HT1080 (cell line): ENCODE measurements around the gene IL17REL. TPM values are rescaled to one million over a fixed set of nuclear protein-coding genes. Genes with fewer than 3 reads are reported as not detected.

ENCODE experiments used
- DNase-seq: peaks from one replicate; pipeline ENCODE4 v3.0.0-alpha.2; 2015; ENCODE audit warnings: low read depth
- polyA plus RNA-seq, 2 experiments: library from polyadenylated mRNA; depleted of rRNA; stranded (reverse); fragments of >200 nt; gene quantifications; 2 replicates each; pipeline ENCODE4 v1.2.3, GENCODE V29; 2015
- total RNA-seq: library from RNA; depleted of rRNA; stranded (reverse); fragments of >200 nt; shearing (Covaris generic); gene quantifications from 2 replicates; pipeline ENCODE4 v1.2.3, GENCODE V29; 2014; rRNA removed

Gene IL17REL
- not detected in 2 replicates for total RNA-seq
- polyA plus RNA-seq (2015; cell fraction: cytosol; rRNA removed): not detected in 2 replicates
- not detected in 2 replicates for polyA plus RNA-seq (2015; cell fraction: nucleus; rRNA removed)

DNA sequence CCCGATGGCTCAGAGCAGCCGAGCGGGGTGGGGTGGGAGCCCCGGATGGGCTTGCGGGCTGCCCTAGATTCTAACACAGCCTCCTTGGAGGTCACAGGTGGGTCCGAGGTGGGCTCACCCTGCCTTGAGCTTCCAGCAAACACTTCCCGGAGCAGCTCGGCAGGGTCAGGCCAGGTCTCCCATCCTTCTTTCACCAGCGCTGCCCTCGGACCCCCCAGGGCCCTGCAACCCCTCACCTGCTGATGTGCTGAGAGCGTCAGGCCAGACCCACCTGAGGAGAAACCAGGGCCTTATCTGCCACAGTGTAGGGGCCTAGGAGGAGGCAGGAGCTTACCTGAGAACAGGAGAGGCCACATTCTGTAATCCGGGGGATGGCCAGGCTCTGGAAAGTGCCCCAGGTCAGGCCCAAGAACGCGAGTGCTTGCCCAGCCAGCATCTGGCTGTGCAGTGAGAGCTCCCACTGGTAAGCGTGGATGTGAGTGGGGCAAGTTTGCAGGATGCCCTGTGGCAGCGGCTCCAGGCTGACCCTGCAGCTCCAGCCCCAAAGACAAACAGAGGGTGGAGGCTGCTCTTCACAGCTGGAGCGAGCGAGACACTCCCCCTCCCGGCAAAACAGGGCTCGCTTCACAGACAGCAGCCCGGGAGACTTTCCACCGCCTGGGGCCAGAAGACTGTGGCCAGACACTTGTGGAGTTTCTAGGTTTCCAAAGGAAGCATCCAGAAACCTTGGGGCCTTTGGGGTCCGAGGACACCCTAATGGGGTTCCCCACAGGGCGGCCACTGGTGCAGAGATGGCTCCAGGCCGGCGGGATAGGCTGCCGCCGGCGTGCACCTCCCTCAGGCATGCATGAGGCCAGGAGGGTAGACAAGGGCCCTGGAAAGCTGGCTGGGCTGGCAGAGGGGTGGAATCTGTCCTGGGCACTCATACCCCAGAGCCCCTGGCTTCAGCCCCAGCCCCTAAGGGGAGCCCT lies at the start of gene IL17REL:
Gene IL17REL (minus strand): TSS at position 555 of the 971 bp plus-strand sequence. CDS start 119 bp downstream, at position 436.
- no peak for DNase-seq

DNA sequence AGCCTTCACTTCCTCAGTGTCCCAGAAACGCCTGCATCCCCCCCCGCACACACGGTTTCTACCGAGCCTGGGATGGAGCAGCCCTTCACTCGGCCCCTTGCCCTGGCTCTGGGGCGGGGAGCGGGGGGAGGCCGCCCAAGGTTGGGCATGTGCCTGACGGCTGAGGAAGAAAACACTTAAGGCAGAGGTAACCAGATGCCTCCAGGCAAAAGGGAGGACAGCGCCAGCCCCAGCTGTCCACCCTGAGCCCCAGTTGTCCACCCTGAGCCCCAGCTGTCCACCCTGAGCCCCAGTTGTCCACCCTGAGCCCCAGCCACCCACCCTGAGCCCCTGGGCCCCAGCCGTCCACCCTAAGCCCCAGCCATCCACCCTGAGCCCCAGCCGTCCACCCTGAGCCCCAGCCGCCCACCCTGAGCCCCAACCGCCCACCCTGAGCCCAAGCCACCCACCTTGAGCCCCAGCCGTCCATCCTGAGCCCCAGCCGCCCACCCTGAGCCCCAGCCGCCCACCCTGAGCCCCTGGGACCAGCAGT lies 49.3 kb upstream of the IL17REL start:
- no peak for DNase-seq

DNA sequence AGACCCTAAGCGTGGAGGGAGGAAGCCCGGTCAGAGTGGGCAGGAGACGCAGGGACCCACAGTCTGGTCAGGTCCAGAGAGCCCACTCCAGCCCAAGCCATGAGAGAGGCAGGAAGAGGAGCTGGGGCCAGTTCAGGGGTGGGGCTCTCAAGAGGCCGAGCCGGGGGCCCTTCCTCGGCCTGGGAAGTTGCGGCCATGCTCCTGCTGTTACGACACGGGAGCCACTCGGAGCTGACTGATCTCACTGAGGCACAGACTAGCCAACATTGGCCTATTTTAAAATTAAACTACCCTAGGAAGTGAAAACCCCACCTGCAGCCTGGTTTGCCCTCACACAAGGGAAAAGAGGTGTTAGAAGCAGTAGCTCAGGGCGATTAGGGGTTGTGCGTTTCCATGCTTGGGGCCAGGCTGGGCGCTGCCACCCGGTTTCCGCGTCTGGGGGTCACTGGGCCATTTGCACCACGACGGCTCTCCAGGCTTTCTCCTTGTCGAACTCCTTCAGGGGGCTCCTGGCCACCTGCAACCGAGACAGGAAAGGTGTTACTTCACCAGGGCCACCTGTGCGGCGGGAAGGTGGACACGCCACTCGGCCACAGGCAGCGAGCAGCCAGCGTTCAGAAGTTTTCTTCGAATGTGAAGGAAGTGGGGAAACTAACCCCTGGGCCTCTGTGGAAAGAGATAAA lies 48.7 kb upstream of the IL17REL start:
- no peak for DNase-seq

DNA sequence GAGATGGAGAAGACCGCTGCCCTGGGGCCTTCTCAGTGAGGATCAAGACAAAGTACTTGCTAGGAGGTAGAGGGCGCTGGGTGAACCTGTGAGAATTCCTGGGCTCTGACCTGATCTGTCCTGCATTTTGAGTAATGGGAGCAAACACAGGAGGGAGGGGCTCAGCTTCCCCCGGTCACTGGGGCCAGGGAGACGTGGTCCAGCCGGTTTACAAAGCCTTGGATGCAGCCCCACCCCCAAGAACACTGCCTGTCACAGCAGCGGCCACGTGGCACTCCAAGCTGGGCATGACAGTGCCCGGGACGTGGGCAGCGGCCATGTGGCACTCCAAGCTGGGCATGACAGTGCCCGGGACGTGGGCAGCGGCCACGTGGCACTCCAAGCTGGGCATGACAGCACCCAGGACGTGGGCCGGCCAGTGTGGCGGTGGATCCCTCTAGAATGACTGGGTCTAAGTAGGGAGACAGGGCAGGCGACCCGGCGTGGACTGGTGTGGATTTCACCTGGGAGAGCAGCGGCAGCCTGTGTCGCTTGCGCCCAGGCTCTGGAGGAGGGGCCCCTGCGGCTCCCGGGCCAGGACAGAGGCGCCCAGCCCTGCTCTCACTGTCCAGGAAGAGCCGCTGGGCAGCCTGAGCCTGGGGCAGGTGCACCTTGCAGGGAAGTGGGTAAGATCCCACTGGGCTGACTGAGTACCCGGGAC lies 48.0 kb upstream of the IL17REL start:
- no peak for DNase-seq

GRCh38 chr22:50059881-50060262 lies 47.3 kb upstream of the IL17REL start:
- no peak for DNase-seq

- no peak for DNase-seq
Observed at GRCh38 chr22:50058906-50059880, 46.6 kb upstream of the IL17REL start.

DNA sequence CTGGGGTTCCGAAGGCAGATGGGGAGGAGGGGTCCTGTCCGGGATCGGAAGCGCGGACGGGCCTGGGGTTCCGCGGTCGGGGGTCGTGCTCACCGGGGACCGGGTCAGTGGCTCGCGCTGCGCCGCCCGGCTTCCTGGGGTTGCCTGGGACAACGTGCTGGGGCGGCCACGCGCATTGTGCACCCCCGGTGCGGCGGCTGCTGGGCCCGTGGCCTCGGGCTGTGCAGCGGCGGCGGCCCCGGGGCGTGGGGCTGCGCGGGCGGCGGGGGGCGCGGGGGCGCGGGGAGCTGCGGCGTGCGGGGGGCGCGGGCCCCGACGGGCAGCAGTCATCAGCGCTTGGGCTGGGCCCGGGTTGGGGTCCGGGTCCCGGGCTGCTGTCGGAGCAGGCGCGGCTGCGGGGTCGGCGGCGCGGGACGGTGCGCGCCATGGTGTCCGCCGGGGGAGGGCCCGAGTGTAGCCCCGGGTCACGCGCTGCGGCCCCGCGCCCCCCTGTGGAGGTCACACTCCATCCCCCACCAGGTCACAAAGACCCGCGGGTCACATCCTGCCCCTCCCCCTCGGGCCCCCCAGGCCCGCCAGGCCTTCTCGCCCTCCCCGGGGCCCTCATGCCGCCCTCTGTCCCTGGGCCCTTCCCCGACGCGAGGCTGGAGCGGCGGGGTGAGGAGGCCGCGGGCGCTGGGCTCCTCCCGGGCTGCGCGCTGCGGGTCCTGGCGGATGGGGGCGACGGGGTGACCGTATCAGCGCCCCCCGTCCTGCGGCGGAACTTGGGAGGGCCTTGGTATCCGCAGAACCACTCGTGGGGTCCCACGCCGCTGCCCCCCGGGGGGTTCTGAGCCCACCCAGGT lies 45.7 kb upstream of the IL17REL start, which contains the start of gene TTLL8:
Gene TTLL8 (minus strand): TSS at position 238 of the 845 bp plus-strand sequence.
- no peak for DNase-seq

DNA sequence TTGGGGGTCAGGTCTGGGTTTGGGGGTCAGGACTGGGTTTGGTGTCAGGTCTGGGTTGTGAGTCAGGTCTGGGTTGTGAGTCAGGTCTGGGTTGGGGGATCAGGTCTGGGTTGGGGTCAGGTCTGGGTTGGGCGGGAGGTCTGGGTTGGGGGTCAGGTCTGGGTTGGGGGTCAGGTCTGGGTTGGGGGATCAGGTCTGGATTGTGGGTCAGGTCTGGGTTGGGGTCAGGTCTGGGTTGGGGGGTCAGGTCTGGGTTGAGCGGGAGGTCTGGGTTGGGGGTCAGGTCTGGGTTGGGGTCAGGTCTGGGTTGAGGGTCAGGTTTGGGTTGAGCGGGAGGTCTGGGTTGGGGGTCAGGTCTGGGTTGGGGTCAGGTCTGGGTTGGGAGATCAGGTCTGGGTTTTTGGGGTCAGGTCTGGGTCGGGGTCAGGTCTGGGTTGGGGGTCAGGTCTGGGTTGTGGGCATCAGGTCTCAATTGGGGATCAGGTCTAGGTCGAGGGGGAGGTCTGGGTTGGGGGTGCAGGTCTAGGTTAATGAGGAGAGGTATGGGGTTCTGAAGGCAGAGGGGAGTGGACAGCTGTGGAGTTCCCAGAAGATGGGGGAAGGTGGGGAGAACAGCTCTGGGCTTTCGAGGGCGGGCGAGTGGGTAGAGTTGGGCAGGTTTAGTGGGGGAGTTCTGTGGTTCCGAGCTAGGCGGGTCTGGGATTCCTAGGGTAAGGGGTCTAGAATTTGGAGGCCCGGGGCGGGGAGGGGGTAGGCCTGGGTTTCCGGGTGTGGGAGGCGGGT lies 44.9 kb upstream of the IL17REL start:
- no peak for DNase-seq

GRCh38 chr22:50056214-50056972 lies 43.8 kb upstream of the IL17REL start:
- DNase-seq: no peak

- DNase-seq: no peak
Observed at GRCh38 chr22:50053861-50054260, 41.3 kb upstream of the IL17REL start.

- DNase-seq: no peak
Observed at GRCh38 chr22:50051930-50052329, 39.4 kb upstream of the IL17REL start.

DNA sequence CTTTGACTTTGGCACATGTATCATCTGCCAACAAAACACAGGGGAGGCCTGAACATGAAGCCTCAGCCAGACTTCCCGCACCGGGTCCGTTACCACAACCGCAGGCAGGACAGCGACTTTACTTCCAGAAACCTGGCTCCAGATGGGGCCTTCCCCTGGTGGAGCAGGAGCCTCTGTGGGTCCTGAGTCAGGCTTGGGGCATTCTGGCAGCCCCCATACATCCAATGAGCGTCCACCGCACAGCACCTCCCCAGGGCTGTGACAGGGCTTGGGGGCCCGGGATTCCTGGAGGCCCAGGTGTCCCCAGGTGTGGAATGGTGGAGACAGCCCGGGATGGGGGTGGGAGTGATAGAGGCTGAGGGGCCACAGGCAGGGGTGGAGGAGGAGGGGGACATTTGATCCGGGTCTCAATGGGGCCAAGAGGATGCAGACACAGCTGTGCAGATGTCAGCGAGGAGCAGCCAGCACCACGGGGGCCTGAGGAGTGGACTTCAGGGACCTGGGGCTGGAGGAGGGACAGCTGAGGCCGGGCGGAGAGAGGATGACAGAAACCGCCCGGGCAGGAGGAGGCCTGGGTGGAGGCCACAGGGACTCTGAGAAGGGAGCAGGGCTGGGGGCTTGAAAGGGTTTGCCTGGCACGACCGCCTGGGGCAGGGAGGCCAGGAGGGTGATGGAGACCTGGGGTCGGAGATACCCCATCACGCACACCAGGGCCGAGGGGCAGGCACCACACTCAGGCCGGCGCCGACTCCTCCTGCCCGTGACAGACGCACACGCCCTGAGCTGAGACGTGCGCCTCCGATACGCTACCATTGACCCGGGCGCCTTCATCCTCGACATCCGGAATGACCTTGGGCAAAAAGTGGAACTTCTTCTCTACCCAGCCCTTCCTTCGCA lies 37.0 kb upstream of the IL17REL start:
- DNase-seq: no peak

- DNase-seq: no peak
Observed at GRCh38 chr22:50048836-50049235, 36.3 kb upstream of the IL17REL start.

DNA sequence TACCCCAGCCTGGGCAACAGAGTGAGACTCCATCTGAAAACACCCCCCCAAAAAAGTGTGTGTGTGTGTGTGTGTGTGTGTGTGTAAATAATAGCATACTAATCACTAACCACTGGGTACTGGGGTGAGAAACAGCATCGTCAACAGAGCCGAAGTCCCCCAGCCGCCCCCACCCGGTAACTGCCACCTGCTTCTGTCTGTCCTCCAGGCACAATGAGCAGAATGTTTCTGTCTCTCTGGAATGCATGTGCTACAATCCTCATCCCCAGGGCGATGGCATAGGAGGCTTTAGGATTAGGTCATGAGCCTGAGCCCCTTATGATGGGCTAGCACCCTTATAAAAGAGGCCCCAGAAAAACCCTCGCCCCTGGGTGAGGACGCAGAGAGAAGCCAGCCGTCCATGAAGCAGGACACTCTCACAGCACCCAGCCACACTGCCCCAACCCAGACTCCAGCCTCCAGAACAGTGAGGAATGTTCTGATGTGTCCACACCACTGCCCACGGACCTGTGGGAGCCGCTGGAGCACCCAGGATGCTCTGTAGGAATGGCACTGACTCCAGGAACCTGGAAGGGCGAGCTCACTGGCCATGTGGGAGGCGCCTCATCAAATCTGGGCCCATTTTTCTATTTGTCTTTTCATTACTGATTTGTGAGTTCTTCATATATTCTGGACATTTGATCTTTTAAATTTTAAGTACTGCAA lies 35.6 kb upstream of the IL17REL start:
- DNase-seq: no peak

DNA sequence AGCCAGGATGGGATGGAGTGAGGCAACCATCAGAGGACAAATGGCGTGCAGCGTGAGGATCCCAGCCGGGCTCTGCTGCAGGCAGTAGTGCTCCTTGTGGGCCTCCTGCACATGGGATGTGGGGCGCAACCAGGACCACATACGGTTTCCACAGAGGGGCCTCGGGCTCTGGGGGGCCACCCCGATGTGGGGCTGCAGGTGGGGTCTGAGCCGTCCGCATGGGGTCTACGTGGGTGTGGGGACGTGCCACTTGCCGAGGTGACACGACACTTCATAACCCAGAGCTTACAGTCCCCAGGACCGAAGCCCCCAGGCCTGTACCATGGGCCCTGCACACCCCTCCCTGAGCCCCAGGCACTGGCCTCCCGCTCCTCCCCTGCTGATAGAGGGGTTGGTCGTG lies 34.8 kb upstream of the IL17REL start:
- no peak for DNase-seq
